ENCODE measurements around the gene POLR3H. TPM values are rescaled to one million over a fixed set of nuclear protein-coding genes. Genes with fewer than 3 reads are reported as not detected.

Gene POLR3H
- total and polyA plus RNA-seq, 10 of the 15 experiments (the other 5 are each of a cell fraction or from before 2014, with no cell fraction given): 3.5 to 62.7 (median 24.6) TPM

- Histone ChIP-seq H3K4me3 (no peak overlapping the region), H3K27me3 (replicated peaks in 1 of 2; ENCODE audit: control insufficient read depth in 2 of 2, insufficient read depth in 2 of 2, low read length in 1 of 2) (no peaks in the 10 kb centered on the region), H3K9me3 (replicated peaks; ENCODE audit: control insufficient read depth, insufficient read depth, low read length) (no peaks in the 10 kb centered on the region), H3K9ac (ENCODE audit: control insufficient read depth, insufficient read depth, low read length) (no peak overlapping the region; the same call in 1 of the 2 replicates), H2AFZ (ENCODE audit: control insufficient read depth, low read depth, low read length) (no peak overlapping the region), H3K4me2 (ENCODE audit: control insufficient read depth, insufficient read depth) (peak overlapping the region; percentile 26; the same call in 1 of the 2 replicates), H3K79me2 (ENCODE audit: control insufficient read depth, insufficient read depth, low read length) (peaks cover 79% of the 10 kb centered on the region), H3K4me1 (ENCODE audit: control insufficient read depth, insufficient read depth, low read length) (peaks cover 53% of the 10 kb centered on the region), H4K20me1 (ENCODE audit: control insufficient read depth, insufficient read depth) (no peaks in the 10 kb centered on the region), H3K27ac (ENCODE audit: control insufficient read depth, insufficient read depth) (peak overlapping the region; percentile 23; the same call in 1 of the 2 replicates), H3K36me3 (ENCODE audit: control insufficient read depth in 2 of 2, insufficient read depth in 2 of 2, low read length in 1 of 2) (peaks cover 0 to 6% of the 10 kb centered on the region in 2 experiments; a peak in 2 of 4 replicates)
- WGBS (ENCODE audit: insufficient coverage, insufficient replicate concordance, low lambda C conversion rate, missing lambda C conversion rate): 8% methylated on average over 5 of the region's 5 CpGs
- no peak for ATAC-seq
- no peak for DNase-seq (ENCODE audit: low read depth, low spot score)
- POLR2A ChIA-PET: interaction anchor here (1.9 to 9.0 kb wide), 3 partner anchors 11 to 34 kb away, joined by 5 to 122 read pairs (median 10); partner anchors contain the start of genes ACO2, PHF5A and TOB2
- CTCF ChIA-PET: interaction anchor here (0.6 to 1.9 kb wide), 5 partner anchors 10 to 81 kb away, joined by 3 to 6 read pairs (median 5); no protein-coding TSS in a partner anchor
- TF ChIP-seq POLR2AphosphoS2 (IDR thresholded peaks at IDR 0.05; ENCODE audit: low read depth, low read length) (no peak), MXI1 (IDR thresholded peaks at IDR 0.05; ENCODE audit: low read depth, low read length) (no peak), LARP7 (IDR thresholded peaks at IDR 0.05) (no peak), FOXK2 (IDR thresholded peaks at IDR 0.05) (no peak), NKRF (conservative IDR thresholded peaks at IDR 0.05) (no peak), ATF2 (IDR thresholded peaks at IDR 0.05; ENCODE audit: low read length) (no peak), GABPA (IDR thresholded peaks at IDR 0.05; ENCODE audit: low read depth) (no peak), MTA3 (IDR thresholded peaks at IDR 0.05; ENCODE audit: borderline replicate concordance, low read length) (no peak), ZNF384 (IDR thresholded peaks at IDR 0.05; ENCODE audit: borderline replicate concordance, low read depth, low read length) (no peak), SIN3A (IDR thresholded peaks at IDR 0.05; ENCODE audit: low read depth, low read length) (no peak), ZBED1 (IDR thresholded peaks at IDR 0.05; ENCODE audit: borderline replicate concordance) (no peak), BMI1 (IDR thresholded peaks at IDR 0.05; ENCODE audit: borderline replicate concordance) (no peak), MAX (IDR thresholded peaks at IDR 0.05; ENCODE audit: low read depth, low read length) (no peak), NFYB (IDR thresholded peaks at IDR 0.05; ENCODE audit: insufficient read depth, low read depth, low read length) (no peak)
- RAD21 ChIA-PET (ENCODE audit: unreplicated experiment): interaction anchor here (0.7 to 2.6 kb wide), 5 partner anchors 11 to 78 kb away, joined by 3 to 13 read pairs (median 4); partner anchors contain the start of genes ACO2 and PHF5A
- SMC1A ChIA-PET (ENCODE audit: uncharacterized antibody, unreplicated experiment): interaction anchor here (1.0 to 6.5 kb wide), 5 partner anchors 10 to 72 kb away, joined by 3 to 59 read pairs (median 4); partner anchors contain the start of genes ACO2 and PHF5A
- no TSS peak for BruUV-seq (replicated peaks)
- FAIRE-seq: no peak
- intact Hi-C loops (cut with micrococcal nuclease; ENCODE audit: unreplicated experiment): no loop called here
- in situ Hi-C loops (cut with MboI): no loop called here
These were observed 62.3 kb downstream of the POLR3H start for GRCh38 chr22:41481925-41482318.

Data from GM12878 (cell line).